ENCODE measurements around the gene TMEM248.
"Not testable (repeated sequence)": the region's sequence is repeated elsewhere in the genome, so short reads cannot be mapped to it uniquely, and the experiment has no call there.

TMEM248 gene

GRCh38 chr7:66958538-66959350, 37.7 kb downstream of the TMEM248 start:
- FAIRE-seq (no peak), DNase-seq (ENCODE audit: insufficient read length) (no peak)
- TF ChIP-seq POLR2AphosphoS5 (IDR thresholded peaks at IDR 0.05; ENCODE audit: low read depth, low read length) (0 out of 2 replicates have a peak, but pooled peaks have one; percentile 21), POLR2A (IDR thresholded peaks at IDR 0.05; ENCODE audit: low read depth, low read length) (no peak), TAF1 (IDR thresholded peaks at IDR 0.05; ENCODE audit: borderline replicate concordance, low read depth, low read length) (no peak)

GRCh38 chr7:66960192-66960591, 39.2 kb downstream of the TMEM248 start:
- DNase-seq (ENCODE audit: insufficient read length) (no peak), FAIRE-seq (no peak)
- no peak for TF ChIP-seq TAF1 (IDR thresholded peaks at IDR 0.05; ENCODE audit: borderline replicate concordance, low read depth, low read length)
- no peak for TF ChIP-seq POLR2AphosphoS5 (IDR thresholded peaks at IDR 0.05; ENCODE audit: low read depth, low read length)
- no peak for TF ChIP-seq POLR2A (IDR thresholded peaks at IDR 0.05; ENCODE audit: low read depth, low read length)

- DNase-seq (ENCODE audit: insufficient read length) (no peak), FAIRE-seq (no peak)
- TF ChIP-seq TAF1 (IDR thresholded peaks at IDR 0.05; ENCODE audit: borderline replicate concordance, low read depth, low read length): no peak
- no peak for TF ChIP-seq POLR2A (IDR thresholded peaks at IDR 0.05; ENCODE audit: low read depth, low read length)
- TF ChIP-seq POLR2AphosphoS5 (IDR thresholded peaks at IDR 0.05; ENCODE audit: low read depth, low read length): no peak
These were observed 40.1 kb downstream of the TMEM248 start for GRCh38 chr7:66961096-66961495.

GRCh38 chr7:66964411-66964810, 43.4 kb downstream of the TMEM248 start:
- DNase-seq (ENCODE audit: insufficient read length) (no peak), FAIRE-seq (no peak)
- TF ChIP-seq POLR2AphosphoS5 (IDR thresholded peaks at IDR 0.05; ENCODE audit: low read depth, low read length) (no peak), POLR2A (IDR thresholded peaks at IDR 0.05; ENCODE audit: low read depth, low read length) (no peak), TAF1 (IDR thresholded peaks at IDR 0.05; ENCODE audit: borderline replicate concordance, low read depth, low read length) (no peak)

- DNase-seq (ENCODE audit: insufficient read length) (no peak), FAIRE-seq (no peak)
- TF ChIP-seq POLR2A (IDR thresholded peaks at IDR 0.05; ENCODE audit: low read depth, low read length) (no peak), POLR2AphosphoS5 (IDR thresholded peaks at IDR 0.05; ENCODE audit: low read depth, low read length) (no peak), TAF1 (IDR thresholded peaks at IDR 0.05; ENCODE audit: borderline replicate concordance, low read depth, low read length) (no peak)
These were observed 46.0 kb downstream of the TMEM248 start for GRCh38 chr7:66967029-66967428.

GRCh38 chr7:66969001-66969400, 48.0 kb downstream of the TMEM248 start:
- not testable (repeated sequence) for DNase-seq (ENCODE audit: insufficient read length); FAIRE-seq

GRCh38 chr7:66970310-66970709, 49.3 kb downstream of the TMEM248 start:
- TF ChIP-seq POLR2AphosphoS5 (IDR thresholded peaks at IDR 0.05; ENCODE audit: low read depth, low read length) (no peak), TAF1 (IDR thresholded peaks at IDR 0.05; ENCODE audit: borderline replicate concordance, low read depth, low read length) (no peak), POLR2A (IDR thresholded peaks at IDR 0.05; ENCODE audit: low read depth, low read length) (no peak)
- FAIRE-seq: no peak
- no peak for DNase-seq (ENCODE audit: insufficient read length)

- DNase-seq (ENCODE audit: insufficient read length) (no peak), FAIRE-seq (no peak)
- TF ChIP-seq POLR2A (IDR thresholded peaks at IDR 0.05; ENCODE audit: low read depth, low read length) (no peak), POLR2AphosphoS5 (IDR thresholded peaks at IDR 0.05; ENCODE audit: low read depth, low read length) (no peak), TAF1 (IDR thresholded peaks at IDR 0.05; ENCODE audit: borderline replicate concordance, low read depth, low read length) (no peak)
These were observed 54.1 kb downstream of the TMEM248 start for GRCh38 chr7:66974986-66975590.

GRCh38 chr7:66978312-66978711, 57.3 kb downstream of the TMEM248 start:
- peak; percentile 72 for FAIRE-seq
- not testable (repeated sequence) for DNase-seq (ENCODE audit: insufficient read length)

- DNase-seq (ENCODE audit: insufficient read length); FAIRE-seq: not testable (repeated sequence)
These were observed 58.0 kb downstream of the TMEM248 start for GRCh38 chr7:66979013-66979412.

- peak; percentile 27 for FAIRE-seq
- not testable (repeated sequence) for DNase-seq (ENCODE audit: insufficient read length)
These were observed 59.3 kb downstream of the TMEM248 start for GRCh38 chr7:66980336-66980735.

- FAIRE-seq: peak; percentile 17
- not testable (repeated sequence) for DNase-seq (ENCODE audit: insufficient read length)
These were observed 68.5 kb downstream of the TMEM248 start for GRCh38 chr7:66989552-66989951.

GRCh38 chr7:66994051-66994450, 73.0 kb downstream of the TMEM248 start:
- FAIRE-seq; DNase-seq (ENCODE audit: insufficient read length): not testable (repeated sequence)

- FAIRE-seq; DNase-seq (ENCODE audit: insufficient read length): not testable (repeated sequence)
These were observed 73.6 kb downstream of the TMEM248 start for GRCh38 chr7:66994691-66995049.
